NCI-H146 (cell line): Measurements from ENCODE around the gene SNRPA.
"Not testable (repeated sequence)": the region's sequence is repeated elsewhere in the genome, so short reads cannot be mapped to it uniquely, and the experiment has no call there.

Source experiments
- DNase-seq: peaks from one replicate; lab custom pipeline; 2025; lab: John Stamatoyannopoulos, UW

The SNRPA gene

GRCh38 chr19:40721936-40722661, 28.9 kb upstream of the SNRPA start:
- DNase-seq = no peak

GRCh38 chr19:40723661-40724254, 27.2 kb upstream of the SNRPA start:
- no peak for DNase-seq

- no peak for DNase-seq
These were observed 26.7 kb upstream of the SNRPA start for GRCh38 chr19:40724315-40724714.

- no peak for DNase-seq
These were observed 26.1 kb upstream of the SNRPA start for GRCh38 chr19:40724855-40725254.

GRCh38 chr19:40726279-40726678, 24.7 kb upstream of the SNRPA start:
- no peak for DNase-seq

- not testable (repeated sequence) for DNase-seq
These were observed 20.9 kb upstream of the SNRPA start for GRCh38 chr19:40730065-40730464.

- DNase-seq = not testable (repeated sequence)
These were observed 18.7 kb upstream of the SNRPA start for GRCh38 chr19:40732304-40732703.

- DNase-seq = no peak
These were observed 17.9 kb upstream of the SNRPA start for GRCh38 chr19:40733149-40733548.

GRCh38 chr19:40735013-40735771, 15.8 kb upstream of the SNRPA start:
- DNase-seq = no peak

GRCh38 chr19:40736661-40737060, 14.3 kb upstream of the SNRPA start:
- DNase-seq = no peak

GRCh38 chr19:40737102-40737644, 13.8 kb upstream of the SNRPA start:
- no peak for DNase-seq

- DNase-seq = no peak
These were observed 11.8 kb upstream of the SNRPA start for GRCh38 chr19:40739030-40739839.

- DNase-seq = no peak
These were observed 10.9 kb upstream of the SNRPA start for GRCh38 chr19:40739871-40740703.

- no peak for DNase-seq
These were observed 10.3 kb upstream of the SNRPA start for GRCh38 chr19:40740747-40741146.

- no peak for DNase-seq
These were observed 9.2 kb upstream of the SNRPA start for GRCh38 chr19:40741527-40742390.

- no peak for DNase-seq
These were observed 8.5 kb upstream of the SNRPA start for GRCh38 chr19:40742477-40742876.

GRCh38 chr19:40742886-40743285, 8.1 kb upstream of the SNRPA start:
- DNase-seq = no peak

GRCh38 chr19:40743926-40744325, 7.1 kb upstream of the SNRPA start:
- no peak for DNase-seq

- no peak for DNase-seq
These were observed 6.2 kb upstream of the SNRPA start for GRCh38 chr19:40744554-40745401.
